CD4-positive, alpha-beta T cell treated with Interleukin-4 for 4 hours (primary cell): Measurements from ENCODE around the gene DDR1.
A peak's percentile ranks its signal among the peaks of the same experiment; 100 is the strongest.
"Not testable (repeated sequence)": the region's sequence is repeated elsewhere in the genome, so short reads cannot be mapped to it uniquely, and the experiment has no call there.

Experiments used
- DNase-seq: peaks from one replicate; pipeline ENCODE4 v3.0.0-alpha.2; 2020

DDR1 gene

DNA sequence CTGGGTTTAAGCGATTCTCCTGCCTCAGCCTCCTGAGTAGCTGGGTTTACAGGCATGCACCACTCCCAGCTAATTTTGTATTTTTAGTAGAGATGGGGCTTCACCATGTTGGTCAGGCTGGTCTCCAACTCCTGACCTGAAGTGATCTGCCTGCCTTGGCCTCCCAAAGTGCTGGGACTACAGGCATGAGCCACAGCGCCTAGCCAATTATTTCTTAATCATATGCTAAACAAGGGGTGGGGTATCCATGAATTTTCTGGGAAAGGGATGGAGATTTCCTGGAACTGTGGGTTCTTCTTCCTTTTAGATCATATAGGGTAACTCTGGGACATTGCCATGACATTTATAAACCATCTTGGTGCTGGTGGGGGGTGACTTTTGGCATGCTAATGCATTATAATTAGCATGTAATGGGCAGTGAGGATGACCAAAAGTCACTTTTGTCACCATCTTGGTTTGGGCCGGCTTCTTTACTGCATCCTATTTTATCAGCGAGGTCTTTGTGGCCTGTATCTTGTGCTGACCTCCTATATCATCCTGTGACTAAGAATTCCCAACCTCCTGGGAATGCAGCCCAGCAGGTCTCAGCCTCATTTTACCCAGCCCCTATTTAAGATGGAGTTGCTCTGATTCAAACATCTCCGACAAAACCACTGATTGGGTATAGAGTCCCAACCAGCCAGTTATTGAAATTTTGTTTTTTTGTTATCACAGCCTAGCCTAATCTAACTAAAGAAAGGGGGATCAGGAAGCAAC lies 29.9 kb upstream of the DDR1 start:
- DNase-seq: no peak

DNA sequence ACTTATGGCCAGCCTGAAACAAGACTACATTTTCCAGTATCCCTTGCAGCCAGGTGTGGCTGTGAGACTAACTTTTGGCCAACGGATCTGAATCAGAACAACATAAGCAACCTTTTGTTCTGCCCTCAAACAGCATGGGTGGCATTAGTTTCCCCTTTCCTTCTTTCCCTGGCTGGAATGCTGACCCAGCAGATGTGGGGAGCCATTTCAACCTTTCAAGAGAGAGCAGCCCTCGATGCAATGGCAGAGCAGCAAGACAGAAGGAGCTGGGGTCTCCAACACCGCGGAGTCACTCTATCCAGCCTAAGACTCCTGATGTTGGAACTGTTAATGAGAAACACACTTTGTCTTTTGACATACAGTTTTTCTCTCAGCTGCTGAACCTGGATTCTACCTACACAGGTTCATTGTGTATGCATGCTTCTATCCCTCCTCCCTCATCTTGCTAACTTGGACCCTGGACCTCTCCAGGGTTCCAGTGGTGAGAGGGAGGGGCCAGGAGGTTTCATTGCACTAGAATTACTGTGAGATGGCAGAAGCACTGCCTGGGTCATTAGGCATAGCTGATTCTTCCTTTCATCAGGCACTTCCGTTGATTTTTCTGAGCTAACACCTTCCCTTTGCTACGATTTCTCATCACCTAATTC lies 28.8 kb upstream of the DDR1 start:
- no peak for DNase-seq

DNA sequence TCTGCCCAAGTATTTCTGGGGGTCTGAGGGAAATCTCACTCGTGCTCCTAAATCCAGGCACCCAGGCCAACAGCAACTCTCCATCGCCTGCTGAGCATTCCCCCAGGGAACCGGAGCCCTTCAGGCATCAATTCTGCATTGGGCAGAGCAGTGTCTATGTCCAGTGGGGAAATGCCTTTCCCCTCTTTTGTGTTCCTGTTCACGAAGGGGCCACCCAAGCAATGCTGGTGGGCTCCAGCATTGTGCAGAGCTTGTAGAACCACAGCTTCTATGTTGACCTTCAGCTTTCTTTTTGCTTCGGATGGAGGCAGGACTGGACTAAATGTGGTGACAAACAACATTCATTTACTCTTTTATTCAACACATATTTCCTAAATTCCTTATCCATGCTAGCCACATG lies 27.2 kb upstream of the DDR1 start:
- no peak for DNase-seq

DNA sequence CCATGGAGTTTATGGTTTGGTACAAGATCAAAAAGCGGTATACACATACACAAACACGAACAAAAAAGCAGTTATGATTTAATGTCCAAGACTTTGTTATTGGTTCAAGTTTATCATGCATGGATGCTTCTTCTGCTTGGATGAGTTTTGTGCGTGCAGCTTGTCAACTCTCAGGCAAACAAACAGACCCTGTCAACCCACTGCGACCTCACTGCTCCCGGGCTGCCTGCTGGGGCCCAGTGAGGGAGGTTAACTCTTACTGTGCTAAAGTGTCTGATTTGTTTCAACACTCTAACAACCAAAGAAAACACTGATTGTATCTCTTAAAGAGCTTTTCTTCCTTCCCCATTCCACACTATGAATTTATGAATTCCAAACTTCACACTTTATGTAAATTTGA lies 26.8 kb upstream of the DDR1 start:
- DNase-seq: no peak

DNA sequence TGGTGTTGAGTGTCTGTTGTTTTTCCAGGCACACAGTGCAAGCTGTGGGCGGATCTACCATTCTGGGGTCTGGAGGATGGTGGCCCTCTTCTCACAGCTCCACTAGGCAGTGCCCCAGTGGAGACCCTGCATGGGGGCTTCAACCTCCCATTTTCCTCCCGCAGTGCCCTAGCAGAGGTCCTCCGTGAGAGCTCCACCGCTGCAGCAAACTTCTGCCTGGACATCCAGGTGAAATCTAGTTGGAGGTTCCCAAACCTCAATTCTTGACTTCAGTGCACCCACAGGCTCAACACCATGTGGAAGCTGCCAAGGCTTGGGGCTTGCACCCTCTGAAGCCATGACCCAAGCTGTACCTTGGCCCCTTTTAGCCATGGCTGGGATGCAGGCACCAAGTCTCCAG lies 24.6 kb upstream of the DDR1 start:
- DNase-seq: not testable (repeated sequence)

DNA sequence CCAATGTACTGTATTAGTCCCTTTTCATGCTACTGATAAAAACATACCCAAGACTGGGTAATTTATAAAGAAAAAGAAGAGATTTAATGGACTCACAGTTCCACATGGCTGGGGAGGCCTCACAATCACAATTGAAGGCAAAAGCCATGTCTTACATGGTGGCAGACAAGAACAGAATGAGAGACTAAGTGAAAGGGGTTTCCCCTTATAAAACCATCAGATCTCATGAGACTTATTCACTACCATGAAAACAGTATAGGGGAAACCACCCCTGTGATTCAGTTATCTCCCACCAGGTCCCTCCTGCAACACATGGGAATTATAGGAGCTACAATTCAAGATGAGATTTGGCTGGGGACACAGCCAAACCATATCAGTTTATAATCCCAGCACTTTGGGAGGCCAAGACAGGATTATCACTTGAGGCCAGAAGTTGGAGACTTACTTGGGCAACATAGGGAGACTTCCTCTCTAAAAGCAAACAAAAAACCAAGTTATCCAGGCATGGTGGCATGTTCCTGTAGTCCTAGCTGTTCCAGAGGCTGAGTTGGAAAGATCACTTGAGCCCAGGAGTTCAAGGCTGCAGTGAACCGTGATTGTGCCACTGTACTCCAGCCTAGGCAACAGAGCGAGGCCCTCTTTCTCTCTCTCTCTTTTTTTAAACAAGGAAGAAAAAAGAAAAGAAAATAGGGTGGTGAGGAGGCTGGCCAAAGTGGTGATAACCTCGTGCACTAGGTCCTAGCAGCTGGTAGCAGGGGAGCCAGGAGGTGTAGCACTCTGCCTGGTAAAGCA lies 22.9 kb upstream of the DDR1 start:
- DNase-seq: no peak

DNA sequence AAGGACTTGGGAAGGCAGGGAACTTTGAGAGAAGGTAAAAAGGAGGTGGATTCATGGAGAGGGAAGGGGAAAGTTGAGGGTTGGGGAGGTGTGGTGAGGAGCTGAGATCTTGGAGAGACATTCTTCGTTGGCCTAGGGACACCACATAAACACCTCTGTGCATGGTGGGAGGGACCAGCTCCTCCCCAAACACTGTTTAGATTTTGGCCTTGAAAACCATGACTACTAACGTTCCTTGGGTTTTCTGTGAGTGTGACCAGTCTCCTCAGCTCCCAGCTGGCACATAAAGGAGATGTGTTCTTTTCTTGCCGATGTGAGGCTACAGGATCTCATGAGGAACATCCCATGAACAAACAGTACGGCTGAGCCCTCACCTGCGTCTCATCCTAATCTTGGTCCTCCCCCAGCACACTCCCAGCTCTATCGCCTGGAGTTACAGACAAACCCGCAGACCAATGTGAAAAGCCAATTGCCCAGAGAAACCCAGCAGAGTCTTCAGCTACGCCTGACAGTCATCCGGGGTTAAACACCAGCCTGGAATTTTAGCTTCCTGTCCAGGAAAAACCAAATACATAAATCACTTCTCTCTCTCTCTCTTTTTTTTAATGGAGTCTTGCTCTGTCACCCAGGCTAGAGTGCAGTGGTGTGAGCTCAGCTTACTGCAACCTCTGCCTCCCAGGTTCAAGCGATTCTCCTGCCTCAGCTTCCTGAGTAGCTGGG lies 22.0 kb upstream of the DDR1 start:
- DNase-seq: no peak

DNA sequence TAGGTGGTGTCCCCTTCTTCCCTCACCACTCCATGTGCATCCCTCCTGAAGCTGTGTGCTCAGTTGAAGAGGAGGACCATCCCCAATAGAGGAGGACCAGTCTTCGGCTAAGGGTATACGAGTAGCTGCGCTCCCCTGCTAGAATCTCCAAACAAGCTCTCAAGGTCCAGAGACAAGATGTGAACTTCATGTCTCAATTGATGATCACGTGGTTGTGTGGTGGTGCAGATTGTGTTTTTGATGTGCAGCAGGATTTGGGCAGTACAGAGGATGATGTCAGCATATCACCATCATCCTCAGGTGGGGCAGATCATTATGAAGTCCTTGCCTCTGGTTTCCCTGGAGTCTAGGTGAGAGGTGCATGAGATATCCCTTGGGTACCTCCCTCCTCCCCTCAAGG lies 20.0 kb upstream of the DDR1 start:
- DNase-seq: no peak

DNA sequence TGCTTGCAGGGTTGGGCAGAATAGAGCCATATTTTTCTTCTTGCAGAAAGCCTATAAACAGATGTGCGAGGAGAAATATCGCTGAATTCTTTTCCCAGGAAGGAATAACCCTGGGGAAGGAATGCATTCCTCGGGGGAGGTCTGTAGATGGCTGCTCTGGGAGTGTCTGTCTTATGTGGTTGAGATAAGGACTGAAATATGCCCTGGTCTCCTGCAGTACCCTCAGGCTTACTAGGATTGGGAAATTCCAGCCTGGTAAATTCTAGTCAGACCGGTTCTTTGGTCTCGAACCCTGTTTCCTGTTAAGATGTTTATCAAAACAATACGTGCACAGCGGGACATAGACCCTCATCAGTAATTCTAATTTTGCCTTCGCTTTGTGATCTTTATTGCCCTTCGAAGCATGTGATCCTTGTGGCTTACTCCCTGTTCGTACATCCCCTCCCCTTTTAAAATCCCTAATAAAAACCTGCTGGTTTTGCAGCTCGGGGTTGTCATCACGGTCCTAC lies 15.0 kb upstream of the DDR1 start:
- DNase-seq: not testable (repeated sequence)

DNA sequence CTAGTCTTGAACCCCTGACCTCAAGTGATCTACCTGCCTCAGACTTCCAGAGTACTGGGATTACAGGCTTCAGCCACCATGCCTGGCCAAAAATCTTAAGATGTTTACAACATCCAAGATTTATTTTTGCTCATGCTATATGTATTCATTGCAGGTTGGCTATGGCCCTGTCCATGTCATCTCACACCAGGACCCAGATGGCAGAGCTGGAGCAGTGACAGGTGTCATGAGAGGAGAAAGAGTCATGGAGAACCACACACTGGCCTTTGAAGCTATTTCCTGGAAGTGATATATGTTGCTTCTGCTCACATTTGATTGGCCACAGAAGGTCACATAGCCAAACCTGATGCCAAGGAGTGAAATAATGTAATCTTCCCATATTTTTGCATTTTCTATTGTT lies 13.8 kb upstream of the DDR1 start:
- DNase-seq: no peak

DNA sequence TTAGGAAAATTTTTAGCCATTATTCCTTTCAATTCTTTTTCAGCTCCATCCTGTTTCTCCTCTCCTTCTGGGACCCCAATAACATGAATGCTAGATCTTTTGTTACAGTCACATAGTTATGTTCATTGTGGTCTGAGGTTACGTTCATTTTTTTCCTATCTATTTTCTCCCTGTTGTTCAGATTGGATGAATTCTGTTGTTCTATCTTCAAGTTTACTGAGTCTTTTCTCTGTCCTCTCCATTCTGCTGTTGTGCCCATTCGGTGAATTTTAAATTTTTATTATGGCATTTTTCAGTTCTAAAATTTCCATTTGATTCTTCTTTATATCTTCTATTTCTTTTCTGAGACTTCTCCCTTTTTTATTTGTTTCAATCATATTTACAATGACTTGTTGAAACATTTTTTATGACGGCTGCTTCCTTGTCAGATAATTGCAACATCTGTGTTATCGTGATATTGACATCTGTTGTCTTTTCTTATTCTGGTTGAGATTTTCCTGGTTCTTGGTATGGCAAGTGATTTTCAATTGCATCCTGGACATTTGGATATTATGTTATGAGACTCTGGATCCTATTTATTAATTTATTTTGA lies 12.6 kb upstream of the DDR1 start:
- DNase-seq: no peak

DNA sequence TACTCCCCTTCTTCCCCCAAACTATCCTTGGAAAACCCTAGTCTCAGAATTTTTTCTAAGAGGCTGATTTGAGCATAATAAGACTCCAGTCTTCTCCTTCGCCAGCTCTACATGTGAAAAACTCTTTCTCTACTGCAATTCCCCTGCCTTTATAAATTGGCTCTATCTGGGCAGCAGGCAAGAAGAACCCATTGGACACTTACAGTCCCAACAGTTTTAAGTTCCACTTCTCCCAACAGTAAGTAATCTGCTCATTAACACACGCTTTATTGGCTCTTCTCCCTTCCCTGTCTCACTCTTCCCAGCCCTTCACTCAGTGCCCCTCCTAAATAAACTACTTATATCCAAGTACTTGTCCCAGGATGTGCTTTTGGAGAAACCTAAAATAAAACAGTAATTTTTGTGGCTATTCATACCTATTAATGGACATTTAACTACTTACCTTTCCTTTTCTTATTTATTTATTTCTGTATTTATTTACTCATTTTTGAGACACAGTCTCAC lies 11.1 kb upstream of the DDR1 start:
- no peak for DNase-seq

DNA sequence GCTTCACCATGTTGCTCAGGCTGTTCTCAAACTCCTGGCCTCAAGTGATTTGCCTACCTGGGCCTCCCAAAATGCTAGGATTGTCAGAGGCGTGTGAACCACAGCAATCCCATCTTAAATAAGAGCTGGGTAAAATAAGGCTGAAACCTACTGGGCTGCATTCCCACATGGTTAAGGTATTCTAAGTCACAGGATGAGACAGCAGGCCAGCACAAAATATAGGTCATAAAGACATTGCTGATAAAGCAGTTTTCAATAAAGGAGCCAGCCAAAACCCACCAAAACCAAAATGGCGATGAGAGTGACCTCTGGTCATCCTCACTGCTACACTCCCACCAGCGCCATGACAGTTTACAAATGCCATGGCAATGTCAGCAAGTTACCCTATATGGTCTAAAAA lies 10.5 kb upstream of the DDR1 start:
- not testable (repeated sequence) for DNase-seq

DNA sequence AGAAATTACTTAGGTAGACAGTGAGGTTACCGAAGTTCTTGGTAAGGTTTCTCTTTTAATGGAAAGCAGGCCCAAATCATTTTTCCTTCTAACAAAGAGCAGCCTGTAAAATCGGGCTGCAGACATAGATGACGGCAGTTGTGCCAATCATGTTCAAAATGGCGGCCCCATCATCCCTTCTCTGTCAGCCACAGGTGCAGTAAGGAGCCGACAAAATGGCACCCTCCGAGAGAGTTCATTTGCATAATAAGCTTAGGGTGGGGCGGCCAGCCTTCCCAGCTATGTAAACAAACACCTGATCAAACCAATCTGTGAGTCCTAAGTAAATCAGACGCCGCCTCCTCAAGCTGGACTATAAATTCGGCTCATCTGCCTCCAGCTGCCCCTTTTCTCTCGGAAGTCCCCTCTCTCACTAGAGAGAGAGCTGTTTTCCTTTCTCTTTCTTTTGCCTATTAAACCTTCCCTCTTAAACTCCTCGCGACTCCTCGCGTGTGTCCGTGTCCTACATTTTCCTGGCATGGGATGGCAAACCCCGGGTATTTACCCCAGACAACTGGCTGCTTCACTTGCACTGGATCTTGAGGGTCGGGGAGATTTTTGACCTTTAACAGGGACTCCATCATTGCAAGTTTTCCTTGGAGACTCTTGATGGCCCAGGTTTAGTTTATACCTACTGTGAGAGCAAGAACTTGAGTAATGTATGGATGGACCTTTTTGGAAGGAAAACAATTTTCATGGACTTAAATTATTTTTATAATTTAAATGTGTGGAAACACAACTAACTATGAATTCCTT lies 8.9 kb upstream of the DDR1 start:
- DNase-seq: no peak

DNA sequence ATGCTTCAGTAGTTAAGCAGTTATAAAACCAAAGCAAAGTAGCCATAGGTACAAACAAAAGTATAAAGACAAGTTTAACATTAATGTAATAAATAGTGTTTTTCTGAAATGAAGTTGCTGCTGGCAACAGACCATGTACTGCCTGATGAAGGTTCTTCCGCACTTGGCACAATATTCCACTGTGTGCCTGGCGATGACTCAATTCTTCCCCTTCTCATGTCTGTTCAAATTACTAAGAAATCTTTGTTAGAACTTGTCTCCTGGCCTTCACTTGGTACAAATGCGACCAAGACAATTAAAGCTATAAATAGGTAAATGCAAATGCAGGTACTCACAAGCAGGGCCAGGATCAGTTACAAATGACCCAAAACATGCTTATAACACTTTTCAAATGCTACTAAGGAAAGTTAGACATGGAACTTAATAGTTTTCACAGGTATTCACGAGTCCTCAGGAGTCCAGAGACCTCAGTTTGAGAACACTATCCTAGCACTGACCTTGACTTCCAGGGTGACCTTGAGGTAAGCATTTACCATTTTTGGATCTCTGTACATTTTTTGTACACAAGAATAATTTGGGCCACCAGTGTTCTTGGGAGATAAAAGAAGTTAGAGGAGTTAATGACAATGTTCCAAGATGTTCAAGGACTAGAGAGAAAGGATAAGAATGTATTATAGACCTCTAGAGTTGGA lies 8.1 kb upstream of the DDR1 start:
- no peak for DNase-seq

DNA sequence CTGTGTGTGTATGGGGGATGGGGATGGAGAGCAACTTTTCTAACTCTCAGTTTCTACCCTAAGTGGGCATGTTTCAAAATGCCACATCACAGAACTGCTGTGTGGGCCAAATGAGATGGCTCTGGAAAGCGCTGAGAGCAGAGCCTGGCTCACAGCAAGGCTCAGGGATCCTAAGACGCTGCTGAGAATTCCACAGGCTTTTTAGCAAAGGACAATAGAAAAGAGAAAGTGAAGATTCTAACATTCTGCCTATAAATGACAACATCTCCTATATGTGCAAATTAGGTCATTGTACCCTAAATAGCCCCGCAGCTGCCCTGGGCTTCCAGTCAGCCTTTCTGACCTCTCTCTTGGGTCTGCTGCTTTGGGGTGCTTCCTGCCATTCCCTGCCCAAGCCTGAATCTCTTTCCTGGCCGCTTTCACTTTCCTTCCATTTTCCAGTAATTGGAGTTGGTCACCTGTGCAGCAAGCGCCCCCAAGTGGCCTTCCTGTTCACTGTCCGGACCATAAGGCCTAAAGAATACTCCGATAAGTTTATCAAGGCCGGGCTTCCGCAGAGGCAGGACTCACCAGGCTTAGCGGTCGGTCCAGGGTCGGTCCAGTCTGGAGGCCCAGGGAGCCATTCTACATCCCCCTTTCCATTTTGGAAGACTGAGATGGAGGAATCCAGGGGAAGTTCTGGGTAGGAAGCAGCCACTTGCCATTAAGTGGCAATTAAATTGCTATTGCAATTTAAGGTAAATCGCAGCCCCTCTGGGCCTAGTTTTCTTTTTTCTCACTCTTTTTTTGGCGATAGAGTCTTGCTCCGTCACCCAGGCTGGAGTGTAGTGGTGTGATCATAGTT lies 6.7 kb upstream of the DDR1 start:
- DNase-seq: peak; percentile 75

DNA sequence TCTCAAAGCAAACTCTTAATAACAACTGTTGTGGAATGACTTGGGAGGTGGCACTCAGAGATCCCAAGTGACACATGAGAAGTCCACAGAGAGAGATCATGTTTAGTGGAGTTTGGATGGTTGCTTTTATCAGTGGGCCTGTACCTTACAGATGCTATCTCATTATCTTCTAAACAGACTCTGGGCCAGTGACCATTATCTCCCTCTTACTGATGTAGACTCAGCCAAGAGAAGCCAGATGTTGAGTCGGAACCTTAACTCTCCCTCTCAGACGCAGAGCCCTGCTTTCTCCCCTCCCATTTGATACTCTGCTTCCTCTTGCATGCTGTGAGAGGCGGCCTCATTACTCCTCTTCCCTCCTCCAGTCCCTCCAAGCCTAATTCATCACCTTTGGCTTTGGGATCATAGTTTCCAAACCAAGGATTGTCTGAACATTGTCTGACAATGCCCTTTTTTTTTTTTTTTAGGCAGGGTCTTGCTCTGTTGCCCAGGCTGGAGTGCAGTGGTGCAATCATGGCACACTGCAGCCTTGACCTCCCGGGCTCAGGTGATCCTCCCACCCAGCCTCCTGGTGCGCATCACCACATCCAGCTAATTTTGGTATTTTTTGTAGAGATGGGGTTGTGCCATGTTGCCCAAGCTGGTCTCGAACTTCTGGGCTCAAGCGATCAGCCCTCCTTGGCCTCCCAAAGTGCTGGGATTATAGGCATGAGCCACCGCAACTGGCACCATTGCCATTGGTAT lies 4.5 kb upstream of the DDR1 start:
- DNase-seq: no peak

DNA sequence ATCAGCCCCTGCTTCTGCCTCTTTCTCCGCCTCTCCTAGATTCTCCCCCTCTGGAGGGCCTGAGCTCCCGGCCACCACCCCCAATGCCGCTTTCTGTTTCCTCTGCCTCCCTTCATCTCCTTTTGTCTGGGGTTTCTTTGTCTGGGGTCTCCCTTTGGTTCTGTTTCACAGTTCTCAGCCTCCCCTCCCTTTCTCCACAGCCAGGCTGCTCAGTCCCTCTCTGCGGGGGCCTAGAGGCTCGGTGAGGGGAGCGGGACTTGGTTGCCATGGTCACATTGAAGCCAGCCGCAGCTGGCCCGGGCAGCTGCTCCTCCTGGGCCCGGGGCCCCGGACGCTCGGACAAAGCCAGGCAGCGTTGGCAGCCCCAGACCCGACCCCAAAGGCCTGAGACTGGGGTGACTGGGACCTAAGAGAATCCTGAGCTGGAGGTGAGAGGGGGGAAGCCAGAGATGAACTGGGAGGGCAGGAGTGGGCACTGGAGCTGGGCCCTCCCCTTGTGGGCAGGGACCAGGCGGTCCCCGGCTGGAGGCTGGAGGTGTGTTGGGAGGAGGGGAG lies 3.5 kb upstream of the DDR1 start:
- DNase-seq: no peak
